GM15510 (cell line): ENCODE measurements around the gene CABP2.

Source experiments
- POLR2A ChIP-seq: IDR thresholded peaks from 3 replicates; pipeline ENCODE4 v1.6.1; 2011; ENCODE audit warnings: borderline replicate concordance; ENCODE audit not compliant: insufficient read length; ENCODE audit errors: extremely low read depth

The CABP2 gene

GRCh38 chr11:67522844-67523555 lies at the start of gene CABP2:
CABP2 (minus strand) TSS chr11:67523446; CDS start chr11:67523326, 120 bp downstream.
- no peak for TF ChIP-seq POLR2A

- no peak for TF ChIP-seq POLR2A
Observed at GRCh38 chr11:67572747-67573419, 49.6 kb upstream of the CABP2 start.

GRCh38 chr11:67572305-67572704 lies 49.1 kb upstream of the CABP2 start:
- no peak for TF ChIP-seq POLR2A

GRCh38 chr11:67571443-67571842 lies 48.2 kb upstream of the CABP2 start:
- TF ChIP-seq POLR2A = no peak

- no peak for TF ChIP-seq POLR2A
Observed at GRCh38 chr11:67564230-67564629, 41.0 kb upstream of the CABP2 start.

GRCh38 chr11:67562963-67563704 lies 39.9 kb upstream of the CABP2 start:
- TF ChIP-seq POLR2A = no peak

- TF ChIP-seq POLR2A = no peak
Observed at GRCh38 chr11:67561971-67562619, 38.8 kb upstream of the CABP2 start.

GRCh38 chr11:67558084-67558772 lies 35.0 kb upstream of the CABP2 start:
- TF ChIP-seq POLR2A = no peak

- no peak for TF ChIP-seq POLR2A
Observed at GRCh38 chr11:67556244-67556643, 33.0 kb upstream of the CABP2 start.

GRCh38 chr11:67551127-67551526 lies 27.9 kb upstream of the CABP2 start:
- TF ChIP-seq POLR2A = no peak

- TF ChIP-seq POLR2A = no peak
Observed at GRCh38 chr11:67548555-67549110, 25.4 kb upstream of the CABP2 start.

- no peak for TF ChIP-seq POLR2A
Observed at GRCh38 chr11:67545280-67545679, 22.0 kb upstream of the CABP2 start.

- no peak for TF ChIP-seq POLR2A
Observed at GRCh38 chr11:67544616-67545242, 21.5 kb upstream of the CABP2 start.

GRCh38 chr11:67543585-67543984 lies 20.3 kb upstream of the CABP2 start:
- no peak for TF ChIP-seq POLR2A
